ENCODE data around the gene SETDB1.

The SETDB1 gene

GRCh38 chr1:150902346-150902745 is 23.8 kb upstream of the SETDB1 start:
- no peak overlapping the region for H3K4me3 ChIP-seq (IDR thresholded peaks at IDR 0.05; ENCODE audit: insufficient read depth, low read depth, low read length)
- H2AFZ ChIP-seq (ENCODE audit: low read depth), result no peak overlapping the region
- no peak overlapping the region for H3K9ac ChIP-seq
- H3K4me2 ChIP-seq, result no peak overlapping the region
- H3K27ac ChIP-seq, result no peak overlapping the region
- no peaks in the 10 kb centered on the region for H3K4me1 ChIP-seq (ENCODE audit: low read depth, poor library complexity, severe bottlenecking)
- no peaks in the 10 kb centered on the region for H3K36me3 ChIP-seq (ENCODE audit: insufficient read depth)
- TF ChIP-seq, protein P1, sequence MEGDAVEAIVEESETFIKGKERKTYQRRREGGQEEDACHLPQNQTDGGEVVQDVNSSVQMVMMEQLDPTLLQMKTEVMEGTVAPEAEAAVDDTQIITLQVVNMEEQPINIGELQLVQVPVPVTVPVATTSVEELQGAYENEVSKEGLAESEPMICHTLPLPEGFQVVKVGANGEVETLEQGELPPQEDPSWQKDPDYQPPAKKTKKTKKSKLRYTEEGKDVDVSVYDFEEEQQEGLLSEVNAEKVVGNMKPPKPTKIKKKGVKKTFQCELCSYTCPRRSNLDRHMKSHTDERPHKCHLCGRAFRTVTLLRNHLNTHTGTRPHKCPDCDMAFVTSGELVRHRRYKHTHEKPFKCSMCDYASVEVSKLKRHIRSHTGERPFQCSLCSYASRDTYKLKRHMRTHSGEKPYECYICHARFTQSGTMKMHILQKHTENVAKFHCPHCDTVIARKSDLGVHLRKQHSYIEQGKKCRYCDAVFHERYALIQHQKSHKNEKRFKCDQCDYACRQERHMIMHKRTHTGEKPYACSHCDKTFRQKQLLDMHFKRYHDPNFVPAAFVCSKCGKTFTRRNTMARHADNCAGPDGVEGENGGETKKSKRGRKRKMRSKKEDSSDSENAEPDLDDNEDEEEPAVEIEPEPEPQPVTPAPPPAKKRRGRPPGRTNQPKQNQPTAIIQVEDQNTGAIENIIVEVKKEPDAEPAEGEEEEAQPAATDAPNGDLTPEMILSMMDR (conservative IDR thresholded peaks at IDR 0.05; ENCODE audit: low read depth, low read length), result no peak
- no peaks in the 10 kb centered on the region for H3K27me3 ChIP-seq (ENCODE audit: insufficient read depth, low read depth)
- H4K20me1 ChIP-seq (ENCODE audit: insufficient read depth), result no peaks in the 10 kb centered on the region
- no peaks in the 10 kb centered on the region for H3K79me2 ChIP-seq (ENCODE audit: insufficient read depth, low read depth)

- Histone ChIP-seq H3K27ac (no peak overlapping the region), H3K4me1 (ENCODE audit: low read depth, poor library complexity, severe bottlenecking) (no peaks in the 10 kb centered on the region), H2AFZ (ENCODE audit: low read depth) (no peak overlapping the region), H3K9ac (no peak overlapping the region), H3K4me2 (no peak overlapping the region), H3K79me2 (ENCODE audit: insufficient read depth, low read depth) (no peaks in the 10 kb centered on the region), H3K27me3 (ENCODE audit: insufficient read depth, low read depth) (no peaks in the 10 kb centered on the region), H4K20me1 (ENCODE audit: insufficient read depth) (no peaks in the 10 kb centered on the region), H3K36me3 (ENCODE audit: insufficient read depth) (no peaks in the 10 kb centered on the region), H3K4me3 (IDR thresholded peaks at IDR 0.05; ENCODE audit: insufficient read depth, low read depth, low read length) (no peak overlapping the region)
- TF ChIP-seq, protein P1 (conservative IDR thresholded peaks at IDR 0.05; ENCODE audit: low read depth, low read length), result no peak
Measured at GRCh38 chr1:150902751-150903150, 23.4 kb upstream of the SETDB1 start.

GRCh38 chr1:150905301-150905700 is 20.9 kb upstream of the SETDB1 start:
- Histone ChIP-seq H3K27ac (no peak overlapping the region), H3K27me3 (ENCODE audit: insufficient read depth, low read depth) (no peaks in the 10 kb centered on the region), H3K4me3 (IDR thresholded peaks at IDR 0.05; ENCODE audit: insufficient read depth, low read depth, low read length) (no peak overlapping the region), H3K4me1 (ENCODE audit: low read depth, poor library complexity, severe bottlenecking) (no peaks in the 10 kb centered on the region), H2AFZ (ENCODE audit: low read depth) (no peak overlapping the region), H3K9ac (no peak overlapping the region), H3K36me3 (ENCODE audit: insufficient read depth) (no peaks in the 10 kb centered on the region), H3K4me2 (no peak overlapping the region), H4K20me1 (ENCODE audit: insufficient read depth) (no peaks in the 10 kb centered on the region), H3K79me2 (ENCODE audit: insufficient read depth, low read depth) (no peaks in the 10 kb centered on the region)
- TF ChIP-seq, protein P1 (conservative IDR thresholded peaks at IDR 0.05; ENCODE audit: low read depth, low read length), result no peak

DNA sequence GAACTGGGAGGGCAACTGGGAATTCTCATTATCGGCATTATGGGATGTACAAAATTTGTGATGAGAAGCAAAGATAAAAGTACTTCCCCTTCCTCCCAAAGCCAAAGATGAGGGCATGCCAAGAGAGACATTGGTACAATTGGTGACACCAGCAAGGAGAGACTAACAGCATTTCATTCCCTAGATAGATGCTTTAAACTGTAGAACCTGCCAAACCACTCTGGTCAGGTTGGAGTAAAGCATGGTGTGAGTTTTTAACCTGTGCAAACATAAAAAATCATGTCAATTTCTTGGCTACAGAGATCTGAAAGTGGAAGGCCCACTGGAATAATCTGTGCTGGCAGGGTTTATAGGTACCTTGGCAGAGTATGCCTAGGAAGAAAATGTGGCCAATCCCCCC is 19.8 kb upstream of the SETDB1 start:
- H3K4me1 ChIP-seq (ENCODE audit: low read depth, poor library complexity, severe bottlenecking), result no peaks in the 10 kb centered on the region
- H3K4me2 ChIP-seq, result no peak overlapping the region
- no peak overlapping the region for H3K4me3 ChIP-seq (IDR thresholded peaks at IDR 0.05; ENCODE audit: insufficient read depth, low read depth, low read length)
- no peaks in the 10 kb centered on the region for H3K36me3 ChIP-seq (ENCODE audit: insufficient read depth)
- TF ChIP-seq, protein P1 (conservative IDR thresholded peaks at IDR 0.05; ENCODE audit: low read depth, low read length), result no peak
- no peak overlapping the region for H3K9ac ChIP-seq
- H3K27ac ChIP-seq, result no peak overlapping the region
- H4K20me1 ChIP-seq (ENCODE audit: insufficient read depth), result no peaks in the 10 kb centered on the region
- H3K27me3 ChIP-seq (ENCODE audit: insufficient read depth, low read depth), result no peaks in the 10 kb centered on the region
- H3K79me2 ChIP-seq (ENCODE audit: insufficient read depth, low read depth), result no peaks in the 10 kb centered on the region
- H2AFZ ChIP-seq (ENCODE audit: low read depth), result no peak overlapping the region

All from KMS-11 (cell line).